KBM-7 (cell line): ENCODE results near the gene PKP4.
"Not testable (repeated sequence)": the region's sequence is repeated elsewhere in the genome, so short reads cannot be mapped to it uniquely, and the experiment has no call there.

Experiments used
- DNase-seq: peaks from one replicate; pipeline ENCODE4 v3.0.0-alpha.2; 2015
- in situ Hi-C: fragments of 300-500 bp; cut with MboI; formaldehyde crosslinking; loops from 2 replicates; pipeline ENCODE4 v1.14.3; 2020; ENCODE audit warnings: low sequenced_read_pairs, low pct_unique_long_range_greater_than_20kb, mixed read lengths

The PKP4 gene

GRCh38 chr2:158456309-158457066 lies at the start of gene PKP4, which contains the start of gene CCDC148:
Gene PKP4 (plus strand): TSS chr2:158456952. CDS start chr2:158533185, 76,233 bp downstream.
Gene CCDC148 (minus strand): TSS chr2:158456753. CDS start chr2:158456439, 314 bp downstream.
- in situ Hi-C loops = loop anchor here (25.0 kb wide), 1 partner anchor 419 kb away; no protein-coding TSS in a partner anchor
- DNase-seq = peak; percentile 94

- in situ Hi-C loops = no loop called here
- DNase-seq = no peak
Observed at GRCh38 chr2:158407031-158407430, 49.7 kb upstream of the PKP4 start.

DNA sequence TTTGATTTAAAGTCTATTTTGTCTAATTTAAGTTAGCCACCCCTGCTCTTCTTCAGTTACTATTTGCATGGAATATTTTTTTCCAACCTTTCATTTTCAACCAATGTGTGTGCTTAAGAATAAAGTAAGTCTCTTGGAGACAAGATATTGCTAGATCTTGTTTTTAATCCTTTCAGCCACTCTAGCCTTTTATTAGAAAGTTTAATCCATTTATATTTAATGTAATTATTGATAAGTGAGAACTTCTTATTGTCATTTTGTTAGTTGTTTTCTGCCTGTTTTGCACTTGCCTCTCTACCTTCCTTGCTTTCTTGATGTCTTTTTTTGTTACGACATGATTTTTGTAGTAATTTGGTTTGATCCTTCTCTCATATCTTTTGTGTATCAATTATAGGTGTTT lies 46.6 kb upstream of the PKP4 start:
- no peak for DNase-seq
- in situ Hi-C loops = no loop called here

- in situ Hi-C loops = no loop called here
- DNase-seq = no peak
Observed at GRCh38 chr2:158411748-158412147, 45.0 kb upstream of the PKP4 start.

- in situ Hi-C loops = no loop called here
Observed at GRCh38 chr2:158412206-158412605, 44.5 kb upstream of the PKP4 start.

GRCh38 chr2:158413581-158413980 lies 43.2 kb upstream of the PKP4 start:
- in situ Hi-C loops = no loop called here
- DNase-seq = no peak

More at GRCh38 chr2:158412206-158412605, 44.5 kb upstream of the PKP4 start:
- no peak for DNase-seq

GRCh38 chr2:158414538-158414937 lies 42.2 kb upstream of the PKP4 start:
- in situ Hi-C loops = no loop called here
- no peak for DNase-seq

DNA sequence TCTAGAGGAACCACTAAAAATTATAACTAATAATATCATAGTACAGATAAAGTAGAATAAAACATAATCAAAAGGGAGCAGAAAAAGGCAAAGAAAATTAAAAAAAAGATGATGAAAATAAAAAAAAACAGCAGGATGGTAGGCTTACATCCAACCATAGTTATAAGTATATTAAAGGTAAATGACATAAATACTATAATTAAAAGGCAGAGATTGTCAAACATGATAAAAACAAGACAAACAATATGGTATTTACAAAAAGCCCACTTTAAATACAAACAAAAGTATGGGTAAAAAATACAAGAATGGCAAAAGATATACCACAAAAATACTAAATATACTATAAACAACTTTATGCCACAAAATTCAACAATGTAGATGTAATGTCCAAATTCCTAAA lies 24.6 kb upstream of the PKP4 start:
- in situ Hi-C loops = no loop called here
- DNase-seq = no peak

GRCh38 chr2:158433716-158434115 lies 23.0 kb upstream of the PKP4 start:
- in situ Hi-C loops, DNase-seq: not testable (repeated sequence)

- DNase-seq, in situ Hi-C loops: not testable (repeated sequence)
Observed at GRCh38 chr2:158439062-158439461, 17.7 kb upstream of the PKP4 start.

DNA sequence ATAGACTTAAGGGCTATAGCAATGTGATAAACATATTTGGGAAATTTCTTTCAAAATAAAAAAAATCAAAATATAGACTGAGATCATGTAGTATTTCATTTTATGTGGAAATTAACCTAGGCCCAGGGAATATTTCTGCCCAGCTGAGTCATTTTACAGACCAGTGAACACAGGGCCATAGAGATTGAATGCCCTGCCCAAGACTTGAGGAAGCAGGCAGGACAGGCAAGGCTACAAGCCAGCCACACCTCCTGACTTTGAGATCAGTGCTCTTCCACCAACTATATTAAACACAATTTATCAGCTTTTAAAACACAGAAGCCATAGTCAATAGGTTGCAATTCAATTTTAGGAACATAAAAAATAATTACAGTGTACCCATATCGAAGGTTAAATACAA lies 13.1 kb upstream of the PKP4 start:
- no peak for DNase-seq
- in situ Hi-C loops = no loop called here

GRCh38 chr2:158457092-158457825 lies 507 bp downstream of the PKP4 start:
- peak; percentile 72 for DNase-seq
- in situ Hi-C loops = loop anchor here (25.0 kb wide), 1 partner anchor 420 kb away; no protein-coding TSS in a partner anchor

DNA sequence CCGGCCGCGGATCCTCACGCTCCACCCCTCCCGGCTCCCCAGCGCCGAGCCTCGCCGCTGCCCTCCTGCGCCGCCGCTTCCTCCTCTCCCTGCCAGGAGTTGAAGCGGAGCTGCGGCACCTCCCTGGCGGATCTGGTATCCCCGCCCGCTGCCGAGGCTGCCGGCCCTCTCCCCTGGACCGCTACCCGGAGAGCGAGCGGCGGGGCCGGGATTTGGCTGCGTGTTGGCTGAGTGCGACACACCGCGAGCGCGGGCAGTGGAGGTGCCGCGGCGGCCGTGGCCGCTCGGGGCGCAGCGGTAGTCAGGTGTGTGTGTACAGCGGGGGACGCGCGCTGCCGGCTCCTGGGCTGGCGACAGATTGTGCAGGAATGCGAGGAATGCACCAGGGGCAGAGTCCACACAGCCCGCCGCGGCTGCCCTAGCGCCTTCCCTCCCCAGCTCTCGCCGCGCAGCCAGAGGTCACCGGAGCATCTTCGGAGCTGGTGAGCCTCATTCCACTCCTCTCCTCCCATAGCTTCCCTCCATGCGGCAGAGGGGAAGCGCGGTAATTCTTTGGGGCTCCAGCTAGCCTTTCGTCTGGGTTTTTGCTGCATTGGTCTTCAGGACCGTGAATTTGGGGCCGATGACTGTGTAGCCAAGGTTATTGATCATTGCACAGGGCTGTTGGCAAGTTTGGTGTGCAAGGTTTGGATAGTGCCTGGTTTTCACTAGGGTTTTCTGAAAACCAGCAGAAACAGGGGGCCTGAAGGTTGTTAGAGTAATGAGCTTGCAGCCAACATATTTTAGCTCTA lies 1.3 kb downstream of the PKP4 start:
- DNase-seq = peak; percentile 82
- in situ Hi-C loops = loop anchor here (25.0 kb wide), 1 partner anchor 421 kb away; no protein-coding TSS in a partner anchor

GRCh38 chr2:158458617-158458920 lies 1.8 kb downstream of the PKP4 start:
- DNase-seq = no peak
- in situ Hi-C loops = loop anchor here (25.0 kb wide), 1 partner anchor 421 kb away; no protein-coding TSS in a partner anchor

DNA sequence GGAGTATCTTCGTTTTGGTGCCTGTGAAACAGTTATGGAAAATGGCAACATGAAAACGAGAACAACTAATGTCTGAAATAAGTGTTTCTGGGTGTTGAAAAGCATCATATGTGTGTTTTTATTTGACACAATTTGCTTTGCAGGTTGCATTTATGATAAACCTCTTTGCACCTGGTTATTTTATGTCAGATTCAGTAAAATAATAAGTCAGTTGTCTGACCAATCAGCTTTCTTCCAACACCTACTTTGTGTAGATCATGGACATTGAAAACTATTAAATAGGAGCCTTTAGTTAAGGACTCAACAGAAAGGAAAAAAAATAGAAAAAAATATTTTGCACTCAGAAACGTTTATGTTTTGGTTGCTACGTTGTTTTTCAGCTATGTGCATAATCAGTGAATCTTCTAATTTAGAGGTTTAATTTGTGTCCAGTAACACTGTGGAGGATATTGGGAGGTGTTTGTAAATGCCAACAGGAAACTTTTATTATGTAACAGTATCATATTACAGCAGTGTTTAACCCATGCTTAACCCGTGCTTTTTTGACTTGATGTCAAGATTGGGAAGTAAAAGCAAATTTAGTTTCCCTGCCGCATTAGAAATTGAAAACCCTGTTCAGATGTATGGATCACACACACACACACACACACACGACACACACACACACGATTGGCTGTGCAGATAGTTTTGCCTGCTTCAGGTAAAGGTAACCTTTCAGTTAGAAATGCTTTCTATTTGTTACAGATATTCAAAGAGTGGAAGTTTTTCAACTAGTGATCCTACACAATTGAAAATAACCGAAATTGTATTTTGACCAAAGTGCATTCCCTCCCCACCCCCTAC lies 2.6 kb downstream of the PKP4 start:
- in situ Hi-C loops = loop anchor here (25.0 kb wide), 1 partner anchor 422 kb away; no protein-coding TSS in a partner anchor

DNA sequence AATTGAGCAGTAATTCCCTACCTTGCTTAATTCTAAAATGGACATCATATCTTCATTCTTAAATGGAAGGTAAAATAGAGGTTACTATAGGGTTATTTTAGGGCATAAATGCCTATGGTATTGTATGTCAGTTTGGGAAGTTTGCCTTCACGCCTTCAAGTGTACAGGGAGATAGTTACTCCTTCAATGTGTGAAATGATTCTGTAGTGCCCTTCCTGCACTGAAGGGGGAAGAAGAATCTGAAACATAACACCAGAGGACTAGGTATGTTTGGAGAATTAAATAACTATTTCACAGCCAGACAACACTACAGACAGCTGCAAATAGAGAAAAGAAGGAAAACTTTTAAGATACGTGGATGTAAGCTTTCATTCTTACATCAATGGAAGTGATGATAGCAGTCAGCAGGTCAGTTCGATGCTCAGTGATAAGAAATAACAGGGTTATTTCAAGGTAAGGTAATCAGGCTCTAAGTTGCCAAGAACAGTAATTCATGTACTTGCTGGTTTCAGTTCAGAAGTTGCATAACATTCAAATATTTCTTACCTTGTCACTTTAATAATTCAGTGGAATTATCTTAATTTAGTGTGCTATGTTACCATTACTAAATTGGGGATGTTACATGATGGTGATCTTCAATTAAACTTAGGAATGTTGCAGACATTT lies 4.0 kb downstream of the PKP4 start:
- peak; percentile 36 for DNase-seq
- in situ Hi-C loops = loop anchor here (25.0 kb wide), 1 partner anchor 423 kb away; no protein-coding TSS in a partner anchor

More for the DNA sequence above, 2.6 kb downstream of the PKP4 start:
- peak; percentile 45 for DNase-seq

- in situ Hi-C loops = loop anchor here (25.0 kb wide), 1 partner anchor 426 kb away; no protein-coding TSS in a partner anchor
- DNase-seq = no peak
Observed at GRCh38 chr2:158463496-158464095, 6.8 kb downstream of the PKP4 start.
